NCI-H1930 (cell line): Measurements from ENCODE around the gene SMYD1.
A peak's percentile ranks its signal among the peaks of the same experiment; 100 is the strongest.
"Not testable (repeated sequence)": the region's sequence is repeated elsewhere in the genome, so short reads cannot be mapped to it uniquely, and the experiment has no call there.

Experiments
- DNase-seq, 2 experiments: peaks; one replicate each; lab custom pipeline; 2025; lab: John Stamatoyannopoulos, UW

Gene SMYD1

GRCh38 chr2:88067598-88067997, at the start of gene SMYD1:
SMYD1 (plus strand) TSS chr2:88067825; CDS start chr2:88067865, 40 bp downstream.
- DNase-seq, result no peak

DNA sequence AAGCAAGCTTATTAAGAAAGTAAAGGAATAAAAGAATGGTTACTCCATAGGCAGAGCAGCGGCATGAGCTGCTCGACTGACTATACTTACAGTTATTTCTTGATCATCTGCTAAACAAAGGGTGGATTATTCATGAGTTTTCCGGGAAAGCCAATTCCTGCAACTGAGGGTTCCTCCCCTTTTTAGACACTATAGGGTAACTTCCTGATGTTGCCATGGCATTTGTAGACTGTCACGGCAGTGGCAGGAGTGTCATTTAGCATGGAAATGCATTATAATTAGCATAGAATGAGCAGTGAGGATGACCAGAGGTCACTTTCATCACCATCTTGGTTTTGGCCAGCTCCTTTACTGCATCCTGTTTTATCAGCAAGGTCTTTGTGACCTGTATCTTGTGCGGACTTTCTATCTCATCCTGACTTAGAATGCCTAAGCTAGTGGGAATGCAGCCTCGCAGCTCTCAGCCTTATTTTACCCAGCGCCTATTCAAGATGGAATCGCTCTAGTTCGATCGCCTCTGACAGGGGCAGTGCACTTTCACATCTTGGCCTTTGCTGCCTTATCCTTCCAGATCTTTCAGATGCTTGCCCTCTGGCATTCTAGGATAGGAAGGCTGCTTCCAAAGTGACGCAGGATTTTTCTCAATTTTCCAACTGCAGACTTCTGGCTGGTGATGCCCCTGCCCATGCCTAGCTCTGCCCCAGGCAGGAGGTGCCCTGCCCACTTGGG, 49.4 kb upstream of the SMYD1 start:
- DNase-seq, result not testable (repeated sequence)

DNA sequence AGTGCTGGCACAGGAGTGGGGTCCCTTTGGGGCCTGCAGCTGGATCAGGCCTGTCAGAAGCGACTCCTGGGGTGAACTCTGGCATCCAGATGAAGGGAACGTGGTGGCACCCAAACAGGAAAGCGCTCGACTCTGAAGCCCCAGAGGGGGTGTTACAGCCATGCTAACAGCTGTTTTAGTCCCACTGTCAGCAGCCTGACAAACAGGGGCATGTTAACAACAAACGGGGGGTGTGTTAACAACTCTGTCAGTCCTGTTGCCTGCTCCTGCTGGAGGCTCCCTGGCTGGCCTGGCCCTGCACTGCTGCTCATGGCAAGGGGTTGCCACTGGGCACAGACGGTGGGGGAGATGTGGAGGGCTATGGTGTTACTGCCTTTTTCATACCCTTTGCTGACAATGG, 48.7 kb upstream of the SMYD1 start:
- DNase-seq, result no peak

DNA sequence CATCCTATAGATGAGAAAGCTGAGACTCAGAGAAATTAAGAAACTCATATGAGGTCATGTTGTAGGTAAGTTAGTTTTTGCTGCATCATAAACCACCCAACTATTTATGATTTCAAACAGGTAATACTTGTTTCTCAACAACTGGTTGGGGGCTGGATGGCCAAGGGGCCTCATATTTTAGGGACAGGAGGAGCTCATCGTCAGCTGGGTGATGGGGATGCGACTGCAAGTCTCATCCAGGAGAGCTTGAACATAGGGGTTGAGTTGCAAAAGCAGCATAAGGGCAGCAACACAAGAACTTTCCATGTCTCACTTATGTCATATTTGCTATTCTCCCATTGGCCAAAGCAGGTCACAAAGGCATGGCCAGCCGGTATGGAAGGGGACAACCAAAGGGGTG, 47.6 kb upstream of the SMYD1 start:
- DNase-seq, result no peak

DNA sequence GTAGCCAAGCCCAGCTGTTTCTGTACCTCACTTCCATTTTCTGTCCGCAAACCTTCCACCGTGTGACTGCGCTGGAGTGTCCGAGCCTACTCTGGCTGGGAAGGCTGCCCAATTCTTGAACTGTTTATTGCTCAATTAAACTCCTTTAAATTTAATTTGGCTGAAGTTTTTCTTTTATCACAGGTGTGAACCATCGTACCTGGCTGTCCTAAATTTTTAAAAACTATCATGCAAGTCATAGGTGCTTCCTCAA, 45.0 kb upstream of the SMYD1 start:
- DNase-seq, result no peak

- peak in 1 of 2 experiments; percentile 10 for DNase-seq
Observed at GRCh38 chr2:88024509-88024908, 43.1 kb upstream of the SMYD1 start.

DNA sequence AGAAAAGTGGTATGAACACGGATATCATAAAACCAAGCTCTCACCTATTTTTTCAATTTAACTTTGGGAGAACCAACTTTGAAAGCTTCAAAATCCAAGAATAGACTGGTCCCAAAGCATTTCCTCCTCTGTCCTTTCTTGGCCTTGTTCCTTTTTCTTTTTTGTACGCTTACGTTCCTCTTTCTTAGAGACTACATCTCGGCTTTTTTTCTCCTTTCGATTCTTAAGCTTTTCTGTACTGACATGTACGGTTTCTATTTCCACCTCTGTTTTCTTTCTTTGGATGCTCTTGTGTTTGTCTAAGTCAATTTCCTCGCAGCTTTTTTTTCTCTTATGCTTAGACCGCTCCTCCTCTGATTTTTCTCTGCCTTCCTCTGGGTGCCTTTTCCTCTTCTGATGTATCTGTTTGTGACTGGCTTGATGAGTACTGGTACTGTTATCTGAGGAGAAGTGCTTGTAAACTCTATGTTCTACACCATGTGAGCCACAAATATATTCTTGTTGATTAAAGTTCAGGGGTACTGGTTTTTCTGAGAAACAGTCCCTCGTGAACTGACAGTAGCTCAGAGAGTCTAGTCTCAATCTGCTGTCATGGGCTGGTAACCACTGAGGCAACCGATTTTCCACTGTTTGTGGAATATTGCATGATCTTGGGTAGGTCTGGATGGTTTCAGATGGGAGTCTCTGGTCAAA, 39.8 kb upstream of the SMYD1 start:
- DNase-seq, result no peak

DNA sequence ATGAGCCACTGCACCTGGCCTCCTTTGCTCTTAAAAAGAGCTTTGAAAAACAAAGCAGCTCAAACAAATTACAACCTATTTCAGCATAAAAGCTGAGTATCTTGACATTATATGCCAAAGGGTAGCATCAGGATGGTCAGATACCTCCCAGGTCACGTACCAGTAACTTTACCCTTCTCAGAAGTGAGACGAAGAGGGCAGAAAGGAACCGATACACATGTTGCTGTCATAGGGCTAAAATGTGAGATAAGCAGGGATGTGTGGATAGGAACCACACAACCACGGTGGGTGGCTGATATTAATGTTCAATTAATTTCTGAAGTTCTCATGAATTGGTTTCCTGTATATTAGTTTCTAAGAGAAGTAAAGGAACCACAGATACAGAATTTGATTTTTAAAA, 38.7 kb upstream of the SMYD1 start:
- DNase-seq, result no peak

GRCh38 chr2:88032070-88032702, 35.4 kb upstream of the SMYD1 start:
- no peak for DNase-seq

DNA sequence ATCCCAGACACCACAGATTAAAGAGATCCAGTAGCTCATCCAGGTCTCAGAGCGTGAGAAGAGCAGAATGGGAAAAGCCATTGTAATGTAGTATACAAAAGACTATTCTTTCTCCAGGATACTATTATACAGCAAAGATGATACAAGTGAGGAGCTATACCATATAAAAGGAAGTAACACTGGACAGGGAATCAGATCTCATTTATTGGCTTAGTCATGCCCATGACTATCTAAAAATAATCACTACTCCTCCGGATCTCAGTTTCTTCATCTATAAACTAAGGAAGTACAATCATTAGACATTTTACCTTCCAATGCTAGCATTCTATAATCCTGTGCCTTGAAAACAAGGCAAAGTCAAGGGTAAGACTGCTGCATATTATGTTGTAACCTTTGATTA, 31.4 kb upstream of the SMYD1 start:
- DNase-seq, result no peak

- DNase-seq, result no peak
Observed at GRCh38 chr2:88036606-88037005, 31.0 kb upstream of the SMYD1 start.

GRCh38 chr2:88038263-88039105, 29.1 kb upstream of the SMYD1 start:
- DNase-seq, result no peak

DNA sequence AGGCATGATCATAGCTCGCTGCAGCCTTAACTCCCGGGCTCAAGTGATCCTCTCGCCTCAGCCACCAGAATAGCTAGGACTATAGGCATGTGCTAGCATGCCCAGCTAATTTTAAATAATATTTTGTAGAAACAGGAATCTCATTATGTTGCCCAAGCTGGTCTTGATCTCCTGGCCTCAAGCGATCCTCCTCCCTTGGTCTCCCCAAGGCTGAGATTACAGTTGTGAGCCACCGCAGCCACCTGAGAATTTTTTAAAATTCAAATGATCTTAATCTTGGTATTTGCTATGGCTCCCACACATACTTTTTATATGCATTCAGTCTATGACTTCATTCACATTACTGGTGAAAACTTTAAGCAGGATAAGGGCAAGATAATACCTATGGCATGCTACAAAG, 25.1 kb upstream of the SMYD1 start:
- DNase-seq, result no peak

- DNase-seq, result not testable (repeated sequence)
Observed at GRCh38 chr2:88045561-88045960, 22.1 kb upstream of the SMYD1 start.

DNA sequence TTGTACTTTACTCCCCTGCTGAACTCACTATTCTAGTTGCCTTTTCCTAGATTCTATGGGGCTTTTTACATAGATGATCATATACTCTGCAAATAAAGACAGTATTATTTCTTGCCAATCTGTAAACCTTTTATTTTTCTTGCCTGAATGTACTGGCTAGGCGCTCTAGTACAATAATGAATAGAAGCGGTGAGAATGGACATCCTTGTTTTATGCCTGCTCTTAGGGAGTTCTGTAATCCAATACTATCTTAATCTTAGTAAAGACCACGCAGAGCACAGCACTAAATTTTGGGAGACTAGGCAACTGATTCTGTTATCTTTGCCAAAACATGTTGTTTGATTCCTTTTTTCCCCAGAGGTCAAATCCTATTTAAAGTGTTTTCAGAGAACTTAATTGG, 19.1 kb upstream of the SMYD1 start:
- no peak for DNase-seq

- no peak for DNase-seq
Observed at GRCh38 chr2:88049622-88050021, 18.0 kb upstream of the SMYD1 start.

DNA sequence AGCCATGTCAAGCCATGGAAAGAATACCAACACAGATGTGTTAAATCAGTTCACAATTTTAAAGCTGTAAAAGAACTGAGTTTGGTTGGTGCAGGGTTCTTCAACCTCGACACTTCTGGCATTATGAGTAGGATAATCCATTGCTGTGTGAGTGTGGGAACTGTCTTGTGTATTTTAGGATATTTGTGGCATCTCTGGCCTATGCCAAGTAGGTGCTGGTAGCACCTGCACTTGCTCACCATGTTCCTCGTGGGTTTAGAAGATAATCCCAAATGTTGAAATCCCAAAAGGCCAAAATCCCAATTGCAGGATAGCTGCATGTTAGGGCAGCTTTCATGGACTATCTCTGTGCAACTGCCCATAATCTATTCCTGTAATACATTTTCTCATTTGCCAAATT, 15.8 kb upstream of the SMYD1 start:
- no peak for DNase-seq

GRCh38 chr2:88053296-88053695, 14.3 kb upstream of the SMYD1 start:
- DNase-seq, result no peak

GRCh38 chr2:88053934-88054781, 13.5 kb upstream of the SMYD1 start:
- no peak for DNase-seq

- no peak for DNase-seq
Observed at GRCh38 chr2:88054782-88055370, 12.7 kb upstream of the SMYD1 start.
